GM21786 (cell line): ENCODE data around the gene OPN1SW.

Experiments used
- ATAC-seq: cut with Tn5 transposase; IDR thresholded peaks from one replicate; pipeline ENCODE4 v1.9.1; 2021; ENCODE audit not compliant: unreplicated experiment

The OPN1SW gene

DNA sequence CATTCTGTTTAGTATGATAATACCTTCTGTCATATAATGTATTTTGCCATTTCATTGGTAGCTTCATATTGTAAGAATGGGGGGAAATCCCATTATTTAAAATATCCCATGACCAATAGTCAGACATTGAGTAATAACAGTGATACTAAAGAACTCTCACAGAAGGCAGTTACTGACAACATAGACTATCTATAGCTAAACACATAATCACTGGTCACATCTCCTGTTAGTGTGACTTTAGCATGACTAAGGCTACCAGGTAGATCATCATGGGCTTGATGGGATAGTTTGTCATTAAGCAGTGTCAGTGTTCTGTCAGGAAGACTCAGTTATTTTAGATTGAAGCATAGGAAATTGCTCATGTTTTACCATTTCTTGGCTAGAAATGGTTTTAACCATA, 16.4 kb downstream of the OPN1SW start:
- no peak for ATAC-seq

GRCh38 chr7:128758553-128758952, 17.0 kb downstream of the OPN1SW start:
- ATAC-seq, result no peak

DNA sequence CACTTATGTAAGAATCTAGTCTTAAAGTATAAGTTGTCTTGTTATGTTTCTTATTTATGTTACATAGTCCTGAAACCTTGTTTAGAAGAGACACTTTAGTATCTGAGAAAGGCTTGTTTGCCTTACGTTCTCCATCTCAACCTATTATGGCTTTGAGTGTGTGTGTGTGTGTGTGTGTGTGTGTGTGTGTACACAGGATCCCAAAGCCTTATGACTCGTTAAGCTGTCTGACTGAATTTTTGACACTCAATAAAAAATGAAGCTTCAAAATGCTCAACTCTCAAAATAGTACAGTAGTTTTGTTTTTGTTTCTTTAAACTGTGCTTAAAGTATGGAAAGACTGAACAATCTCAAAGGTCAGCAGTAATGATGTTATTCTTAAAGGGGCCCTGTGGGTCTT, 18.4 kb downstream of the OPN1SW start:
- no peak for ATAC-seq

GRCh38 chr7:128755819-128756476, 19.6 kb downstream of the OPN1SW start:
- ATAC-seq, result no peak

- no peak for ATAC-seq
Measured at GRCh38 chr7:128755075-128755818, 20.3 kb downstream of the OPN1SW start.

DNA sequence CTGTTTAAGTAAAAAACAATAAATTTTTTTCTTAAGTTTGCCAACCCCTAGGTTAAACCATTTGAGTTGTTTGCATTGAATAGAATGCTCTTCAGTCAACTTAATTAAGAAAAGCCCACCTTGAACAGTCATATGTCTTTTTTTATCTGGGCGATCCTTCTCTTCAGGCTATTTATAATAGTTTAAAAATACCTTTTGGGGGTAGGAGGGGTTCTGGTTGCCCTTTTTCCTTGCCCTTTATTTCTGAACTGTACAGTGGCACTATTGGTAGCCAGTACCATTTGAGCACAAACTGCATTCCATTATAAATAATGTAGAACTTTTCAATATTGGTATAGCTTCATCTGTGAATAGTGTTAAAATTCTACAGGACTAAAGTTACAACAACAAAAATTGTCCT, 23.3 kb downstream of the OPN1SW start:
- ATAC-seq, result no peak

- ATAC-seq, result no peak
Measured at GRCh38 chr7:128747327-128748079, 28.1 kb downstream of the OPN1SW start.

- ATAC-seq, result no peak
Measured at GRCh38 chr7:128745706-128746105, 29.9 kb downstream of the OPN1SW start.

DNA sequence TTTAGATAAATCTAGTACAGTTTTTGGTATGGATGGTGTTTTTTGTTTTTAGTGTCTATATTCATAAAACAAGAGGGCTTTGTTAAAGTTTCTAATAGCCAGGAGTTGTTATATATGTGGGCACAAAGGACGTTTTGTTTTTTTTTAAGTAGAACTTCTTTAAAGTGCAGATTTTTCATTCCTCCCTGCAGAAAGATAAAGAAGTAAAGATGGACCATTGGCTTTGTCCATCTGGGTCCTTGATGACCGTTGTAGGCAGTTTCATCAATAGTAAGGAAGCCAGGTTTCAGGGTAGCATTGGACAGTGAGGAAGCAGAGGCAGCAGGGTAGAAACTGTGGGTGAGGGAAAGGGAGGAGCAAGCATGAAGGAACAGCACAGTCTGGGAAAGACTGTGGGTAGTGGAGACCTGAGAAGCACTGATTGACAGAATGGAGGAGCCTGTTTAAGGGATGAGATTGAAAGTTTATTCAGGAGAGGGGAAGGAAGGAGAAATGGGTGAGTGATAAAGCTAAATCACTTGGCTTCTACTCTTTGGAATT, 31.2 kb downstream of the OPN1SW start:
- ATAC-seq, result no peak

GRCh38 chr7:128743112-128743772, 32.4 kb downstream of the OPN1SW start:
- ATAC-seq, result no peak

DNA sequence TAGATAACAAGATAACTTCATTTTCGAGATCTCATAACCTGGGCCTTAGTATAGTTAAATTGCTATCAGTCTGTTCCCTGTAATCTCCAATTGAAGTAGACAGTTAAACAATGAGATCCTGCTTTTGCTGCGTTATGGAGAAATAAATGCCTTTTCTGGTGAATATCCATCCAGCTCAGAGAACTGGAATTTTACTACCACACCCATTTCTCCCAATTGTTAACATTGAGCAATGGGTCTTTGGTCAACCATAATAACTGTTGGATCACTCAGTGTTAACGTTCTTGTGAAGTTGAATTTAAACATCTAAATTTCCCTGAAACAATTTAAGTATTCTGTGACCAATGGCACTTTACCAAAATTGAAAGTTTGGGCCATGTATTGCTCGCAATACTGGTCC, 33.4 kb downstream of the OPN1SW start:
- ATAC-seq, result no peak

DNA sequence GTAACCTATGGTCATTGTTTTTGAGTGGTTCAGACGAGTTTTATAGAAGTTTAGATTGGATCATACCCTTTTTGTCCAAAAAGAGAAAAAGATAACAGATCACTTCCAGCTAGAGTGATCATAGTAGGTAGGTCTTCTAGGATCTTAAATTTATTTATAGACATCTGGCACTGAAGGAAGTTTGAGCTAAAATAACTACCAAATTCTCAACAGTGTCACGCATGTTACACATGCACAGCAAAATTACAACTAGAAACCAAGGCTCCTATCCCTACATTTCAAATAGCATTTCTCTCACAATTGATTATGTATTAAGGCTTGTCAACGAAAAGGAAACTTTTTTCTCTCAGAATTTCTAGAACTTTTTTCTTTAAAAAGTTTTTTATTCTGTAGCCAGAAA, 34.1 kb downstream of the OPN1SW start:
- ATAC-seq, result no peak

GRCh38 chr7:128740996-128741395, 34.6 kb downstream of the OPN1SW start:
- no peak for ATAC-seq

- ATAC-seq, result no peak
Measured at GRCh38 chr7:128739990-128740682, 35.5 kb downstream of the OPN1SW start.

DNA sequence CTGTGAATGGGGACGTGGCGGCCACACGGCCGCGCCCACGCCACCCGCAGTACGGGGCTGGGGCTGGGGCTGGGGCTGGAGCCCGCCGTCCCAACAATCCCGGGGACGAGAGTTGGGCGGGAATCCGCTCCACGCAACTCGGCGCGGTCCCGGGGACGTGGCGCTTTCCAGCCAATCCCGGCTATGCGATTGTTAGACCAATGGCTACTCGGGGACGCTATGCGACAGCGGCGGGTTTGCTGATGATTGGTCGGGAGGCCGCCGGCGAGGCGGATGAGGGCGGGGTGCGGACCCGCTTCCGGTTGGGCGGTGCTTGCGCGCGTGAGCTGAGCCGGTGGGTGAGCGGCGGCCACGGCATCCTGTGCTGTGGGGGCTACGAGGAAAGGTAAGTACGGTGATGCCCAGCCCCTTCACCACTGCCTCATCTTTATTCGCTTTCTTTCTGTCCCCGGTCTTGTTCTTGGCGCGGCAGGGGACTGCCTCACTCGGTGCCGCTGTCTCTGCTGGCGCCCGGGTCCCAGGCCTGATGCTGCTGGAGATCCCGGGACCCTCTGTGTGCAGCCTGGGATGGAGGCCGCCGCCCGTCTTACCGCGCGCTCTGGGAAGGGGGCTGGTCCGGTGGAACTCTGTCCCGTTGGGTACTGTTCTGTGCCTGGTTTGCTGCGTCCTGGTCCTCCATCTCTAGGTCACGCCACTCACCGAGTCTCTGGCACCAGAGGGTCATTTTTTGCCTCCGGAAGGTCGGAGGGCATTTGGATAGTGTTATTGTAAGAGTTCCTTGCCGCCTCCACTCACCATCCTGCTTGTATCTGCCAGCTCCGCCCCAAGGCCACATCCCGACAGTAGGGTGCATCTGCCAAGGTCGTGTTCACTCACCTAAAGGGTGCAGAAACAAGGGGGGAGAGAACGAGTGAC, 36.3 kb downstream of the OPN1SW start, which contains the start of gene CALU:
TSS of gene CALU (plus strand) at position 312 of the 915 bp plus-strand sequence. CDS start 9,225 bp downstream, outside the sequence.
- peak; percentile 99 for ATAC-seq

- no peak for ATAC-seq
Measured at GRCh38 chr7:128738570-128739047, 37.0 kb downstream of the OPN1SW start.

- no peak for ATAC-seq
Measured at GRCh38 chr7:128737867-128738385, 37.7 kb downstream of the OPN1SW start.

DNA sequence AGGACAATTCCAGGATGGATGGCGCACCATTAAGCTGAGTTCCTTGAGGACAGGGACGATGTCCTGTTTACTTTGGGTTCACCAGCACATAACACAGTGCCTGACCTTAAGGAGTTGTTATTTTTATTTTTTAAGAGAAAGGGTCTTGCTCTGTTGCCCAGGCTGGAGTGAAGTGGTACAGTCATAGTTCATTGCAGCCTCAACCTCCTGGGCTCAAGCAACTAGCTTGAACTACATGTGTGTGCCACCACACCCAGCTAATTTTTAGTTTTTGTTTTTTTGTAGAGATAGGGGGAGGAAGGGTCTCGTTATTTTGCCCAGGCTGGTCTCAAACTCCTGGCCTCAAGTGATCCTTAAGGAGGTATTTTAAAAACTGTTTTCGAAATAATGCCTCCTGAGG, 38.2 kb downstream of the OPN1SW start:
- no peak for ATAC-seq

GRCh38 chr7:128735436-128735835, 40.2 kb downstream of the OPN1SW start:
- ATAC-seq, result no peak
